NCI-H2227 (cell line): ENCODE results near the gene NCOA7.
"Not testable (repeated sequence)": the region's sequence is repeated elsewhere in the genome, so short reads cannot be mapped to it uniquely, and the experiment has no call there.

ENCODE experiments used
- DNase-seq: peaks from one replicate; lab custom pipeline; 2025; ENCODE audit not compliant: unreplicated experiment; lab: John Stamatoyannopoulos, UW

NCOA7 gene

DNA sequence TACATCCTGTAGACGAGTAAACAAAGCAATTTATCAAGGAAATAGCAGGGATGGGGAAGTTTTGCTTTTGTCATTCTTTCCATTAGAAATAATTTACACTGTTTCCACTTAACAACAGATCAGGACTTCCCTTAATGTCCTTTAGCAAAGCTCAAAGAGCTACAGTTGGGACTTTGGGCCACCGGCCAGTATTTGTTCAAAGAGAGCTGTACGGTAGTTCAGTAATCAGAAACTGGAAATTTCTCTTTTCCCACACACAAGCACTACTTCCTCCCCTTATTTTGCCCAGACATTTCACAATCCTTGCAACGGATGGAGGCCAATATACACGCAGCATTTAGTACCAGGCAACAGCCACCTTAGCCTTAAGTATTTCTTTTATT lies 153.7 kb downstream of the NCOA7 start:
- DNase-seq, result no peak

DNA sequence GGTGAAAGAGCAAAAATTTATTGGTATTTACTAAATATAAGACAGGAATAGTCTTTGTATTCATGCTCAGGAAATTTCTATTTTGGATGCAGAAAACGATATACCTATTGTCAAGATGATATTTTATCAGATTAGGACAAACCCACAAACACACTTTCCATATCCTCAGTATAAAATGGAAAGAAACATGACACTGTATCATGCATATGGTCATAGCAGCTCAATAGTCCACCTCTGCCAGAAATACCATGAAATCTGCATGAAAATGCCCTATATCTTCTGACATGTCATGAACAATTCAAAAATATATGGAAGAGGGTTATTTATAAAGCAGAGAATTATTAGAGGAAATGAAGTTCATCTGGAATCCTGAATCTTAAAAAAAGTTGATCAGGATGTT lies 154.1 kb downstream of the NCOA7 start:
- DNase-seq, result no peak

DNA sequence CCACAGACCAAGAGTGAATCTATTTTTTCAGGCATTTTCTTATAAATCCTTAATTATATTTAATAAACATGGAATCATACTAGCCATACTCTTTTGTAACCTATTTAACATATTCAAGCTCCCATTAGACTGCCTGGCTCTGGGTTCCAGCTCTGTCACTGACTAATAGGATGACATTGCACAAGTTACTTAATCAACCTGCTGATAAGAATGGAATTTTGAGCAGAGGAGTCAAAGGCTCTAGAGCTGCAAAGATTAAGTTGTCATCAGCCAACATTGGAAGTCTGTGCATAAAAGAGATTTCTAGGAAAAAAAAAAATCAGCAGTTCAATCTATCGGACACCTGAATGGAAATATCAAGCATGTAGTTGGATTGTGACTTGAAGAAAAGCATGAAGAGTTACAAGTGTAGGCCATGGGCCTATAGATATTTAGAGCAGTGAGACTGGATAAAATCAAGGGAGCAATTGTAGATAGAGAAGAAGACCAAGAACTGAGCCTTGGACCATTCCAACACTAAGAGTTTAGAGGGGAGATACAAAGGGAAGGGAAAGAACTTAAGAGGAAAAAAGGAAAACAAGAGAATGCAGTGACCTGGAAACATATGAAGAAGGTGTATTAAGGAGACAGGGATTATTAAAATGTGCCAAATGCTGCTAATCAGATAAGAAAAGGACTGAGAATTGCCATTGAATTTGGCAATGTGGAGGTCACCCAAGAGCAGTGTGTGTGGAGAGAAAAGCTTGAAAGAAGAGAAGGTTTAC lies 154.8 kb downstream of the NCOA7 start:
- DNase-seq, result no peak

DNA sequence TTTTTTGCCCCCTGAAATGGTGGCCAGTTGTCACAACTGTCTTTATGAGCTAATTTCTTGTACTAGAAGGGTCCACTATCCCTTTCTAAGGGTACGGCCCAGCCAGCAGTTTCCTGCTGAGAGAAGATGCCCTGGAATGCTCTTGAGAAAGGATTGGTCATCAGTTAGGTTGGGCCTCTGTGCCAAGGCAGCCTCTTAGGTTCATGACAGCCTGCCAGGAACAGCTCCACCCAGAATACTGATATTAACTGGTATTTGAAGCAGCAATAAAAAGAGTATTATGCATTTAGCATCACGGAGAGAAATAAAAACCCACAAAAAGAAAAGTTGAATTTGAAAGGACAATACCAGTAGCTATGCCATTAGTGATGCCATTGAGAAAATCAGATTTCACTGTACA lies 156.9 kb downstream of the NCOA7 start:
- DNase-seq, result no peak

DNA sequence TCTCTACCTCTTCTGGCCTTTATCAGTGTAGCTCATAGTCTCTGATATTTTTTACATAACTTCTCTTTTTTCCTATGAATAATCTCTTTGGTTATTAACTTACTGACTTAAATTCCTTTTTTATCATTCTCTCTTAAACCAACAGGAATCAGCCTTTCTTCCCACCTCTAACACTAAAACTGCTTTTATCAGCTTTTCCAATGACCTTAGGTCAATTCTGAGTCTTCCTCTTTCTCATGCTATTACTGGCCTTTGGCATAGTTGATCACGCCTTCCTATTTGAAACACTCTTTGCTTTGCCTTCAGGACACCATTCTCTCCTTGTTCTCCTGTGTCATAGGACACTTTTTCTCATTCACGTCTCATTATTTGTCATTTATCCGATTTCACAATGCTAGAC lies 157.7 kb downstream of the NCOA7 start:
- DNase-seq, result no peak

DNA sequence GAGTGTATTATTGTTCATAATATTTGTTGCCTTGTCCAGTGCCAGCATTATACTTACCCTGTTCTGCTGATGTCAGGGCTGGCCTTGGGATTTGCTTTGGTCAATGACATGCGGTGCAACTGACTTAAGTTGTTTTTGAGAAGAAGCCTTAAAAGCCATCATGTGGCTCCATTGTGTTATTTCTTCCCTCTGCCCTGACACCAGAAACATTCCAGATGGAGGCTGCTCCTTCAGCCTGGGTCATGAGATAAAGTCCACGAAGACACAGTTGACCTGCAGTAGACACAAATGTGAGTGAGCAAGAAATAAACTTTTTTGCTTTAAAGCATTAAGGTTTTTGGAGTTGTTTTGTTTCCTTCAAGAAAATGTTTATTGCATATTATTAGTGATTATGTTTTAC lies 158.3 kb downstream of the NCOA7 start:
- DNase-seq, result no peak

DNA sequence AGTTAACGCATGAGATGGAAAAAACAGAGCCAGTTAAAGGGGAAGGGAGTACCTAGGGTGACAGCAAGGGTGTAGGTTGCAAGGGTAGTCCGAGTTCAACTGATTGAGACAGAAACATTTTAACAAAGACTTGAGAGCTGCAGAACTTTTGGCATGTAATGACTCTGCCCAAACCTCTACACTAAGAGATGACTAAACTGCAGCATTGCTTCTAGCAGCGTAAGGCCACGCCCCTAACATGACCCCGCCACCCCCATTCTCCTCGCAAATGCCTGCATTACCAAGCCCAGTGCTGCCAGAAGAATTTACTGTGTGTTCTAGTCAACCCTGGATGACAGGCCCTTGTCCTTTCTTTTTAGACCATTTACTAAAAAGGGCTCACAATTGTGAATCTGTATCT lies 159.5 kb downstream of the NCOA7 start:
- DNase-seq, result no peak

DNA sequence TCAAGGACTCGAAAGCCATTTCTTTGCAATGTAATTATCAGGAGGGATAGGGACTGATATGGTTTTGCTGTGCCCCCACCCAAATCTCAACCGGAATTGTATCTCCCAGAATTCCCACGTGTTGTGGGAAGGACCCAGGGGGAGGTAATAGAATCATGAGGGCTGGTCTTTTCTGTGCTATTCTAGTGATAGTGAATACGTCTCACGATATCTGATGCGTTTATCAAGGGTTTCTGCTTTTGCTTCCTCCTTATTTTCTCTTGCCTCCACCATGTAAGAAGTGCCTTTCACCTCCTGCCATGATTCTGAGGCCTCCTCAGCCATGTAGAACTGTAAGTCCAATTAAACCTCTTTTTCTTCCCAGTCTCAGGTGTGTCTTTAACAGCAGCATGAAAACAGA lies 160.0 kb downstream of the NCOA7 start:
- DNase-seq, result not testable (repeated sequence)

DNA sequence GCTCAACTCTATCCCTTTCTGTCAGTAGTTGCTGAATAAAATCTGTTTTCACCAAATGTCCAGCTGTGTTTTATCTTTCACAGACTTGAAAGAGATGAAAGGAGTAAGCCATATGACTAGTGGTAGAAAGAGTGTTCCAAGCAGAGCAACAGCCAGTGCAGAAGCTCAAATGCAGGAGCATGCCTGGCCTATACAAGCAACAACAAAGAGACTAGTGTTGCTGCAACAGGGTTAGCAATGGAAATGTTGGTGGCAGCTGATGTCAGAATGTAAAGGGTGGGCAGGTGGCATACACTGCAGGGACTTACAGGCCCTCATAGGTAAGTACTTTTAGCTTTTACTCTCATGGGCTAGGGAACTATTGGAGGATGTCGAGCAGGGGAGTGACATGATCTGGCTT lies 160.6 kb downstream of the NCOA7 start:
- DNase-seq, result no peak

DNA sequence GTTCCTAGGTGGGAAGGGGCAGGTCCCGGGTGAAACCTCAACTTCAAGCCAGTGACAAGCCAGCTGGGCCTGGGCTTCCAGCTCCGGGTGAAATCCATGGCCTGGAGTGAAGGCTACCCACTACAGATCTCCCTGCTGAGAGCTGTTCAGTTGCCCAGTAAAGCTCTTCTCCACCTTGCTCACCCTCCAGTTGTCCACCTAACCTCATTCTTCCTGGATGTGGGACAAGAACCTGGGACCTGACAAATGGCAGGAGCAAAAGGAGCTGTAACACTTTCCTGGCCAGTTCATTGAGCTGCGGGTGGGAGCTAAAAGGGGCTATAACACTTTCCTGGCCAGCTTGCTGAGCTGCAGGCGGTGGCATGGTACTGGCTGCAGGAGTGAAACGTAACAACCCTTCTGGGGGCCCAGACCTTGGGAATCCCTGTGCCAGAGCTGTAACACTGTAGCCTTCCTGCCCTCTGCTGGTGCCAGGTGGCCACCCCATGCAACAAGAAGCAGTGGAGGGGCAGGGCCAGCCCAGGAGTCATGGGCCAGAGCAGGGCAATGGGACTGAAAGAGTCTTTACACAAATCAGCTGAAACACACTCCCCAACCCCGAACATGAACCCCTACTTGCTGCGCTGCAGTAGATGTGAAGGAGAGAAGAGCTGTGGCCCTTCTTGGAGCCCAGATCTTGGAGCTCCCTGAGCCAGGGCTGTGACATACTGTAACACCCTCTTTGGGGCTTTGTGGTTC lies 162.2 kb downstream of the NCOA7 start:
- no peak for DNase-seq

DNA sequence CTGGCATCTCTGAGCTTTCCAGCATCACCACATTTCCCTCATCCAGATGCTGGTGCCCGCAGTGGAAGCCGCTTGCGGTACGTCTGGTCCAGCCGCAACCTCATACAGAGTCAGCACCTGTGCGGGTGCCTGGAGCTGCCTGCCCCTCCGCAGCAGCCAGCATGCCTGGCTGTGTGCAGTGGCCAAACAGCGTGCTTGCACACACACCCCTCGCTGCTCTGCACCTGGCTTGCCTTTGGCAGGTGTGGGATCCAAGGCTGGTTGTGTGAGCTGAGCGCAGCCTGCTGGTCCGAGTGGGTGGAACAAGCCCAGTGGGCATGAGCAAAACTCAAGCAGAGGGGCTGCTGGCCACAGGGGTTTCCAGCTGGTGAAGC lies 162.7 kb downstream of the NCOA7 start:
- DNase-seq, result peak; percentile 19

DNA sequence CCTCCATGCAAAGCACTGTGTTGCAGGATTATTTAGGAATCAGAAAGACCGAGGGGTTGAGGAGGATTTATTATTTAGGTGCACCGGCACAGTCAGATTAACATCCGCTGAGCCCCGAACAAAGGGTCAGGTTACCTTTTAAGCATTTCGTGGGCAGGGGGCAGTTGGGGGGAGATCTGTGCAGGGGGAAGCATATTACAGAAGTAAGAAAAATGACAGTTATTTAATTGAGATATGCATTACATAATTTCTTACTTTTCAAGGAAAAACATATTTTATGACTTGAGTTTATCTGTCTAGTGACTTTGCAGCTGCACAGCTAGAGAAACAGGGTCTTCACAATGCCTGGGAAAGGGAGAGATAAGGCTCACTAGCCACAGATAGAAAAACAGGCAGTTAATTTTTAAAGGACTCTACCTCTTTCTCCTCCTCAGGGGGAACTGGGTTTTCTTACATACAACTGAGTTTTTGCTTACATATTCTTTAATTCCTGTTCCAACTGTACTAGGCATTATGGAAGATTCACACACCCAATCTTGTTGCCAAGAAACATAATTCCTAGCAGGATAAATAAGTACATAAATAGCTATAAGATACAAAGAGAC lies 164.1 kb downstream of the NCOA7 start:
- no peak for DNase-seq

DNA sequence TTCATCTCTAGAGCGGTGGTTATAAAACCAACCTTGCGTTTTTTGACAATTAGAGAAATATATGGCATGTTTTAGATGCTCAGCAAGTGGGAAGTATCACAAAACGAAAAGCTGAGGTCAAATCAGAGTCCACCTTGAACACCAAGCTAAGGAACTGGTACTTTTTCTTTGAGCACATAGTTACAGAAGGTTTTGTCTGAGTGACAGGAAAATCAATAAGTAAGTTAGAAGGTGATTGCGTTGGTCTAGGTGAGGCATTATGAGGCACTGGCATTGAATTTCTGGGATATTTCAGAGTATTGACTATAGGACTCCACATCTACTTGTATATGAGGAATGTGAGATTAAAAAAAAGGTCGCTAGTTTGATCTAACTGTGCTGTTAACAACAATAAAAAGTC lies 165.2 kb downstream of the NCOA7 start:
- no peak for DNase-seq

DNA sequence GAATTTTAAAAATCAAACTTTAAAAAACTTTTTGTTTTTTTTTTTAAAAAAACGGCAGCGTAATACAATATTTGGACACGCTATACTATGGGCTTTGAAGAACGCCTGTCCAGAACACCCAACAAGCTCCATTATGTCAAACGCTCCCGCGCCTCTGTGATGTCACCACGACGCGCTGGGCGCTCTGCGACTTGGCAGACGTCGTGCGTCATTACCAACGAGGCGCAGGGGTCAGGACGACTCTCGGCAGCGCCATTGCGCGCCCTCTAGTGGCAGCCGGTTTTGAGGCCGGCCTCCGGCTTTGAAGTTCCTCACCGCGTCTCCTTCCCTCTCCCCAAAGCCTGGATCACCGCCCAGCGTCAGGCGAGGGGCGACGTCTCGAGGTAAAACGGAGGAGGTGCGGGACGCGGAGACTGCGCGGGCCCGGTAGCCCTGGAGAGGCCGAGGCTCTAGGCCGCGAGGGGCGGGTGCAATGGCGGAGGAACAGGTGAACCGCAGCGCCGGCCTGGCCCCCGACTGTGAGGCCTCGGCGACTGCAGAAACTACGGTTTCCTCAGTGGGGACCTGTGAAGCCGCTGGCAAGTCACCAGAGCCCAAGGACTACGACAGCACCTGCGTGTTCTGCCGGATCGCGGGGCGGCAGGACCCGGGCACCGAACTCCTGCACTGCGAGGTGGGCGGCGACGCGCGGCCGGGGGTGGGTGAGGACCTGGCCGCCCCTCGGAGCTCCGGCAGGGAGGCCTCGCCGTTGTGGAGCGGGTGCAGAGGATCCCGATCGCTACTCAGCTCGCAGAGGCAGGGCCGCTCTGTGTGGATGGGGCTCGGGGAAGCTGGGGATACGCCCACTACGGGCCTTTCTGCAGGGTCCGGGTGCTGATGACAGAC lies 166.0 kb downstream of the NCOA7 start, which contains the start of gene HINT3:
Gene HINT3 (plus strand): TSS at position 265 of the 885 bp plus-strand sequence. CDS start 208 bp downstream, at position 473.
- DNase-seq, result peak; percentile 97

DNA sequence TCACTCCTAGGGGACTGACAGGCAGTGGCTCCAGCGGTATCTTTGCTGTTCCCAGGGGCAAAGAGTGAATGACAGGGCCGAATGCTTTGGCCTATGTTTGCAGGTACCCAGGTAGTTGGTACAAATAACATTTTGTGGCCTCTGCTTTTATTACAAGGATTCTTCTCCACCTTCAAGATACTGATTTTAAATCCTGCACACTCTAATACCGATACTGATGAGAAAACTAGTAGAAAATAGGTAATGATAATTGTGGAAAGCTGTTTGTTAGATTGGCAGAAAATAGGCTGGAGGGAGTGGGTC lies 166.6 kb downstream of the NCOA7 start:
- DNase-seq, result no peak

DNA sequence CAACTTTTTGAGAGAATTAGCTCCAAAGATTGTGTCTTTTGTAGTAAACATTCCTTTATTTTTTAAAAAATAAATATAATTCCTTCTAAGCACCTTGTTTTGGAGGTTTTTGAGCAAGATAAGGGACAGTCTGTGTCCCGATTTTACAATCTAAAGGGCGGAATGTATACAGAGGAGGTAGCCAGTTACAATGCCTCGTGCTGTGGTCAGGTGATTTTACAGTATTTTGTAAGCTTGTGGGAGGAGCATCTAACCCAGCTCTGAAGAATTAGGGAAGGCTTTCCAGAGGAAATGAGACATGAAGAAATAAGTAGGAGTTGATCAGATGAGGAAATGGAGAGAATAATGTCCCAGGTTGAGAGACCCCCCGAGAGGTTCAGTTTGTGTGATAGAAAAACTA lies 167.1 kb downstream of the NCOA7 start:
- peak; percentile 35 for DNase-seq

DNA sequence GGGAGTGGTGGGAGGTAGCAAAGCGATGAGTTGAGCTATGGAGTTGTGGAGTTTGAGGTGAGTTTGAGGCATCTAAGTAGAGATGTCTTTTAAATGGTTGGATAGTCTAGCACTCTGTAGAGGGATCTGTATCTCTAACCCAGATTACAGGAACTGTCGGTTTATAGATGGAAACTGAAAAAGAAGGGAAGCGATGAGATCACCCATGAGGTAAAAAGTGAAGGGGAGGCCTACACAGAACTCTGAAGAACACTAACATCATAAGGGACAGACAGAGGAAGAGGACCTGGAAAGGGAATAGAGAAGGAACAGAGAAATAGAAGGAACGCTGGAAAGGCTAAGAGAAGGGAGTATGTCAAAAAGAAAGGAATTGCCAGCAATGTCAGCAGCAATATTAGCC lies 168.3 kb downstream of the NCOA7 start:
- DNase-seq, result no peak

DNA sequence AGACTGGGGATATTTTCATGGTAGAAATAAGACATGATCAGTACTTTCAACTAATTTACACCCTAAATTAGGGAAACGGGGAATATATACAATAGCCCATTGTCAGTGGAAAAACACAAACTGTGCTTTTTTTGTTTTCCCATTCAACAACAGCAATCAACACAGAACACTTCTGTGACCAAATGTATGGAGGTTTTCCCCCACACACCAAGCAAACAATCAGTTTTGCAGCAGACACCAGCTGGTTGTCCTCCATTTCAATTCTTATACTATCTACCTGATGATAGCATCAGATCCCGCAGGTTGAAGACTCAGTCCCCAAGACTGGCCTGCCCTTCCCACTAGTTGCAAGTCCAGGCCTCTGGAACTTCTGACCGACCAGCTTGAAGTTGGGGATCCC lies 170.4 kb downstream of the NCOA7 start:
- DNase-seq, result no peak

DNA sequence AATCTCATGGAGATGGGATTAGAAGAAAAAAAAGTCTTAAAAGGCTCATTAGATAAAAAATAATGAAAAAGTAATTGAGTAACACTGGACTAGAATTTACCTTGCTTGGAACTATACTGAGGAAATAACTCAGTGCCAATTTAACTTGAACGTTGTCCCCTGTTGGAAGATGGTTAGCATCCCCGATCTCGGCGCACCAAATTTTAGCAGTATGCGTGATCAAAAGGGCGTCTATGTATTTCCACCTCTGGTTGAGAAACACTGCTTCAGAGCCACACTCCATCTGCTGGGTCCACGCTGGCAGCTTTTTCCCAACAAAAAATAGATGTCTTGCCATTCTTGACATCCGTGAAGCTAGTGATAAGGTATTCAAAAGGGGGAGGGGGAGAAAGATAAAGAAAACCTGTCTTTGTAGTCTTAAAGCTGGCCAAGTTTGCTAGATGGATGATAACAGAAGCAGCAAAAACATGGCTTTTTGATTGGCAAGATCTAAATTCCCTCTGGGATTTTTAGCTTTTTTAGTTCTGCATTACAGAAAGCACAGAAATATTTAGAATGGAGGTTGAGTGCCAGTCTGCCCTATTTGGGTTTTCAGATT lies 172.2 kb downstream of the NCOA7 start:
- no peak for DNase-seq

DNA sequence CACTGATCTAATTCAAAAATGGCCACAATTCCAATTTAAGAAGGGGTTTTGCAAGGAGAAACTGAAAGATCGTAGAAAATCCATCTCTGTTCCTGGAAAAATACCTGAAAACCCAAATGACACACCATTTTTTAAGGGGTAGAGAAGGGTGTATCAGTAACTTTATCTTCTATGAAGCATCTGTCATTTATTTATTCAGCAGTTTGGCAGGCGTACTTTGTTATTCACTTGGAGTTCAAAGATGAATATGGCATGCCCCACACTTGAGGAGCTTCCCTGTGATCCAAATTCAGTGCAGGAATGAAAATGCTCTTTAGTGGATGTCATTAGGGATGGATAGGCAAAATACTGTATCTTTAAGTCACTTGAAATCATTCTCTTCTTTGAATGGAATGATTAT lies 173.1 kb downstream of the NCOA7 start:
- no peak for DNase-seq

DNA sequence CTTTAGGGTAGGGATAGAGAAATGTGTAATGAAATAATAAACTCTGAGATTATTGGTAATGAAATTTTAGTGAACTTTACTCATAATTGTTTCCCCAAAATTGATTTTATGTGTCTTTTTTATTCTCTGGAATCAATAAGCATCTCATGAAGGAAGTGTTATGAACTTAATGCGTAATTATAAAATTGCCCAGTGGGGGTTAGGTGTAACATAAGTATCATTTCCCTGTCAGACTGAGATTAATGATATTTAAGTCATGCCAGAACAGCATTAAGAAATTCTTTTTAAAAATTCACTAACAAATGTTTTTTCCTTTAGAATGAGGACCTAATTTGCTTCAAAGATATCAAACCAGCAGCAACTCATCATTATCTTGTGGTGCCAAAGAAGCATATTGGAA lies 175.8 kb downstream of the NCOA7 start:
- no peak for DNase-seq
